Breast epithelium (tissue), 3 donors: Measurements from ENCODE around the gene SRRM5.
"Not testable (repeated sequence)": the region's sequence is repeated elsewhere in the genome, so short reads cannot be mapped to it uniquely, and the experiment has no call there.

Experiments used
- POLR2A ChIP-seq: fragments of 450-650 bp; IDR thresholded peaks from one replicate; pipeline ENCODE4 v1.6.1; 2016; ENCODE audit warnings: antibody characterized with exemption, mild to moderate bottlenecking, moderate library complexity
- TF ChIP-seq, protein P1 (sequence below), 3 donors: fragments of 450-650 bp; IDR thresholded peaks; one replicate each; pipeline ENCODE4 v1.5.1; 2016 to 2017; ENCODE audit warnings: antibody characterized with exemption in 3 of 3, mild to moderate bottlenecking in 3 of 3, moderate library complexity in 3 of 3

DNA sequence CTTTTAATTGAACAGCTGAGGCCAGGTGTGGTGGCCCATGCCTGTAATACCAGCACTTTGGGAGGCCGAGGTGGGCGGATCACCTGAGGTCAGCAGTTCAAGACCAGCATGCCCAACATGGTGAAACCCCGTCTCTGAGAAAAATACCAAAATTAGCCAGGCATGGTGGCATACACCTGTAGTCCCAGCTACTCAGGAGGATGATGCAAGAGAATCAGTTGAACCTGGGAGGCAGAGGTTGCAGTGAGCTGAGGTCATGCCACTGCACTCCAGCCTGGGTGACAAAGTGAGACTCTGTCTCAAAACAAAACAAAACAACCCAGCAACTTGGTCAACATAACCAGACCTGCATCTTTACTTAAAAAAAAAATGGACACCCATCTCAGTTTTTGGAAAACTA lies 24.9 kb upstream of the SRRM5 start:
- not testable (repeated sequence) for TF ChIP-seq POLR2A
- TF ChIP-seq, protein P1, sequence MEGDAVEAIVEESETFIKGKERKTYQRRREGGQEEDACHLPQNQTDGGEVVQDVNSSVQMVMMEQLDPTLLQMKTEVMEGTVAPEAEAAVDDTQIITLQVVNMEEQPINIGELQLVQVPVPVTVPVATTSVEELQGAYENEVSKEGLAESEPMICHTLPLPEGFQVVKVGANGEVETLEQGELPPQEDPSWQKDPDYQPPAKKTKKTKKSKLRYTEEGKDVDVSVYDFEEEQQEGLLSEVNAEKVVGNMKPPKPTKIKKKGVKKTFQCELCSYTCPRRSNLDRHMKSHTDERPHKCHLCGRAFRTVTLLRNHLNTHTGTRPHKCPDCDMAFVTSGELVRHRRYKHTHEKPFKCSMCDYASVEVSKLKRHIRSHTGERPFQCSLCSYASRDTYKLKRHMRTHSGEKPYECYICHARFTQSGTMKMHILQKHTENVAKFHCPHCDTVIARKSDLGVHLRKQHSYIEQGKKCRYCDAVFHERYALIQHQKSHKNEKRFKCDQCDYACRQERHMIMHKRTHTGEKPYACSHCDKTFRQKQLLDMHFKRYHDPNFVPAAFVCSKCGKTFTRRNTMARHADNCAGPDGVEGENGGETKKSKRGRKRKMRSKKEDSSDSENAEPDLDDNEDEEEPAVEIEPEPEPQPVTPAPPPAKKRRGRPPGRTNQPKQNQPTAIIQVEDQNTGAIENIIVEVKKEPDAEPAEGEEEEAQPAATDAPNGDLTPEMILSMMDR (IDR thresholded peaks at IDR 0.05) = not testable (repeated sequence)
